ENCODE data around the gene TOX3. TPM values are rescaled to one million over a fixed set of nuclear protein-coding genes. Genes with fewer than 3 reads are reported as not detected.

The TOX3 gene
- total and polyA plus RNA-seq, 10 of the 15 experiments (the other 5 are each of a cell fraction or from before 2014, with no cell fraction given) = not detected

GRCh38 chr16:52591934-52592592, 45.1 kb upstream of the TOX3 start (continued):
- no peak for TF ChIP-seq PRDM15 (CRISPR knock-in tag; IDR thresholded peaks at IDR 0.05)
- TF ChIP-seq FOXK2 (IDR thresholded peaks at IDR 0.05) = no peak
- no peak for TF ChIP-seq RB1 (IDR thresholded peaks at IDR 0.05; ENCODE audit: borderline replicate concordance)

- WGBS (ENCODE audit: insufficient coverage, insufficient replicate concordance, low lambda C conversion rate, missing lambda C conversion rate) = 17% methylated on average over 5 of the region's 5 CpGs
- H3K79me2 ChIP-seq (ENCODE audit: control insufficient read depth, insufficient read depth, low read length) = no peaks in the 10 kb centered on the region
- no peaks in the 10 kb centered on the region for H3K27me3 ChIP-seq (replicated peaks in 1 of 2; ENCODE audit: control insufficient read depth in 2 of 2, insufficient read depth in 2 of 2, low read length in 1 of 2)
- H3K4me2 ChIP-seq (ENCODE audit: control insufficient read depth, insufficient read depth) = no peak overlapping the region
- POLR2A ChIA-PET = interaction anchor here (0.5 kb wide), 1 partner anchor 33 kb away, joined by 3 read pairs; no protein-coding TSS in a partner anchor
- no peak overlapping the region for H3K27ac ChIP-seq (ENCODE audit: control insufficient read depth, insufficient read depth)
- no peaks in the 10 kb centered on the region for H3K4me1 ChIP-seq (ENCODE audit: control insufficient read depth, insufficient read depth, low read length)
- ATAC-seq (no peak), FAIRE-seq (no peak), DNase-seq (ENCODE audit: low read depth, low spot score) (no peak)
- CTCF ChIA-PET = interaction anchor here (0.6 to 0.7 kb wide), 2 partner anchors 10 to 88 kb away, joined by 3 read pairs; no protein-coding TSS in a partner anchor
- H2AFZ ChIP-seq (ENCODE audit: control insufficient read depth, low read depth, low read length) = no peak overlapping the region
- H4K20me1 ChIP-seq (ENCODE audit: control insufficient read depth, insufficient read depth) = no peaks in the 10 kb centered on the region
- RAD21 ChIA-PET (ENCODE audit: unreplicated experiment) = no interaction called here
- SMC1A ChIA-PET (ENCODE audit: uncharacterized antibody, unreplicated experiment) = interaction anchor here (1.1 kb wide), 1 partner anchor 20 kb away, joined by 4 read pairs; no protein-coding TSS in a partner anchor
- TF ChIP-seq RELB (IDR thresholded peaks at IDR 0.05; ENCODE audit: low read depth) = no peak
- TF ChIP-seq SMAD5 (IDR thresholded peaks at IDR 0.05; ENCODE audit: low read depth) = no peak
- TF ChIP-seq FOXK2 (IDR thresholded peaks at IDR 0.05) = no peak
- no peak for TF ChIP-seq CHD2 (IDR thresholded peaks at IDR 0.05; ENCODE audit: borderline replicate concordance, low read depth, low read length)
- no peak for TF ChIP-seq MTA3 (IDR thresholded peaks at IDR 0.05; ENCODE audit: borderline replicate concordance, low read length)
- no peak overlapping the region for H3K4me3 ChIP-seq
- H3K36me3 ChIP-seq (ENCODE audit: control insufficient read depth in 2 of 2, insufficient read depth in 2 of 2, low read length in 1 of 2) = no peaks in the 10 kb centered on the region
- intact Hi-C loops (cut with micrococcal nuclease; ENCODE audit: unreplicated experiment) (no loop called here), in situ Hi-C loops (cut with MboI) (no loop called here)
- BruUV-seq (replicated peaks) = no TSS peak
- H3K9me3 ChIP-seq (replicated peaks; ENCODE audit: control insufficient read depth, insufficient read depth, low read length) = no peaks in the 10 kb centered on the region
- H3K9ac ChIP-seq (ENCODE audit: control insufficient read depth, insufficient read depth, low read length) = no peak overlapping the region
These were observed 44.5 kb upstream of the TOX3 start for GRCh38 chr16:52591471-52591870.
